Left lung (tissue), 14 donors: ENCODE measurements around the gene ZNF525. TPM values are rescaled to one million over a fixed set of nuclear protein-coding genes. Genes with fewer than 3 reads are reported as not detected.

Source experiments
- ATAC-seq: fragments of 200-7000 bp; cut with Tn5 transposase; one replicate; pipeline ENCODE4 v1.9.1; 2020; ENCODE audit warnings: moderate library complexity
- DNase-seq, 4 donors: peaks; one replicate each; pipeline ENCODE4 v3.0.0-alpha.2; 2013 to 2020
- H3K27ac ChIP-seq, 2 donors: fragments of 200-600 bp; sonication (generic) in 1 of 2; one replicate each; pipeline versions ENCODE4 v1.5.0 to v1.8.0; 2020 to 2021
- H3K27me3 ChIP-seq, 2 donors: fragments of 200-600 bp; sonication (generic) in 1 of 2; one replicate each; pipeline versions ENCODE4 v1.5.0 to v1.8.0; 2020 to 2021
- H3K36me3 ChIP-seq, 2 donors: fragments of 200-600 bp; sonication (generic) in 1 of 2; one replicate each; pipeline versions ENCODE4 v1.5.0 to v1.8.0; 2020 to 2021
- H3K4me1 ChIP-seq, 2 donors: fragments of 200-600 bp; one replicate each; pipeline ENCODE4 v1.8.0; 2021
- H3K4me3 ChIP-seq, 2 donors: fragments of 200-600 bp; sonication (generic) in 1 of 2; one replicate each; pipeline versions ENCODE4 v1.5.0 to v1.8.0; 2020 to 2021; ENCODE audit warnings: mild to moderate bottlenecking in 1 of 2
- H3K9me3 ChIP-seq, 2 donors: fragments of 200-600 bp; sonication (generic) in 1 of 2; one replicate each; pipeline versions ENCODE4 v1.5.0 to v1.8.0; 2020 to 2021
- CTCF ChIP-seq, 2 donors: fragments of 200-600 bp; sonication (generic) in 1 of 2; IDR thresholded peaks; one replicate each; pipeline versions ENCODE4 v1.5.0 to v1.8.0; 2021; ENCODE audit warnings: antibody characterized with exemption in 2 of 2
- intact Hi-C, 2 donors: fragments of 100-400 bp; cut with DNase I; formaldehyde crosslinking; loops; one replicate each; pipeline versions ENCODE4 v1.11.2 to v1.14.2; 2022
- long read RNA-seq, 12 donors: library from polyadenylated mRNA in 2 of 12; unstranded in 2 of 12; transcript quantifications; one replicate each; pipeline ENCODE4 v2.0.0 and lab custom pipeline, GENCODE V29; 2019 to 2026
- polyA plus RNA-seq, 6 donors: library from polyadenylated mRNA; unstranded; fragments of 120-200 nt; gene quantifications; one replicate each; pipeline ENCODE4 v1.2.1, GENCODE V29; 2013; ENCODE audit not compliant: insufficient read length in 6 of 6
- total RNA-seq, 2 donors: library from RNA; stranded (reverse); fragmentation: NEBNext Ultra II Directional; extraction: Animal tissue kit (Norgen Biotek cat#: 25700); gene quantifications; one replicate each; pipeline ENCODE4 v1.2.1, GENCODE V29; 2021
- donor health status: DM: no; HTN: yes; CAD: no.
- donor health status: DM: no; HTN: no; CAD: no.

The ZNF525 gene
- total RNA-seq = 10 to 100 TPM; 11.7 to 12.3 TPM
- polyA plus RNA-seq = 10 to 100 TPM; 11.4 to 16.0 (median 14.7) TPM
- long read RNA-seq, donor 1 = 0 reads
- long read RNA-seq, donor 2, partial matches to known transcripts = 12 of 13 reads
- long read RNA-seq, donor 2, other reads (novel, unspliced or antisense) = 0 of 13 reads
- long read RNA-seq, donor 3 = 0 reads
- long read RNA-seq, donor 4, partial matches to known transcripts = 0 of 1 reads
- long read RNA-seq, donor 4, other reads (novel, unspliced or antisense) = 1 of 1 reads
- long read RNA-seq, donor 5, partial matches to known transcripts = 0 of 2 reads
- long read RNA-seq, donor 5, other reads (novel, unspliced or antisense) = 0 of 2 reads
- long read RNA-seq, donor 6, partial matches to known transcripts = 0 of 1 reads
- long read RNA-seq, donor 6, other reads (novel, unspliced or antisense) = 0 of 1 reads
- long read RNA-seq, donor 7 = 0 reads
- long read RNA-seq, donor 8, partial matches to known transcripts = 0 of 3 reads
- long read RNA-seq, donor 8, other reads (novel, unspliced or antisense) = 0 of 3 reads
- long read RNA-seq, donor 9 = 0 reads
- long read RNA-seq, donor 10, partial matches to known transcripts = 0 of 1 reads
- long read RNA-seq, donor 10, other reads (novel, unspliced or antisense) = 1 of 1 reads
- long read RNA-seq, donor 11 = 0 reads
- long read RNA-seq, donor 12, partial matches to known transcripts = 15 of 15 reads
- long read RNA-seq, donor 12, other reads (novel, unspliced or antisense) = 0 of 15 reads

- TF ChIP-seq CTCF (IDR thresholded peaks at IDR 0.05) = peak; percentile 28 to 47
- intact Hi-C loops = no loop called here
- Histone ChIP-seq H3K27ac (peak within 1 kb of the TSS; percentile 41 to 47), H3K4me3 (peak within 1 kb of the TSS; percentile 53 to 54), H3K36me3 (no peaks in the 10 kb centered on the region), H3K27me3 (no peaks in the 10 kb centered on the region), H3K4me1 (peaks cover 0 to 7% of the 10 kb centered on the region in 2 donors), H3K9me3 (peaks cover 0 to 4% of the 10 kb centered on the region in 2 donors)
- DNase-seq = peak; percentile 82 to 99 (median 92)
- peak; percentile 100 for ATAC-seq
Measured at GRCh38 chr19:53365134-53365898, at the start of gene ZNF525. ZNF525 (plus strand) TSS chr19:53365705; CDS start chr19:53372282, 6,577 bp downstream.

- Histone ChIP-seq H3K4me1 (peaks cover 0 to 7% of the 10 kb centered on the region in 2 donors), H3K9me3 (peaks cover 0 to 61% of the 10 kb centered on the region in 2 donors), H3K4me3 (no peak overlapping the region), H3K27ac (no peak overlapping the region), H3K36me3 (no peaks in the 10 kb centered on the region), H3K27me3 (peaks cover 0 to 18% of the 10 kb centered on the region in 2 donors)
- ATAC-seq (no peak), DNase-seq (peak in 1 of 4 donors; percentile 37)
- intact Hi-C loops = no loop called here
- no peak for TF ChIP-seq CTCF (IDR thresholded peaks at IDR 0.05)
Measured at GRCh38 chr19:53328967-53329366, 36.5 kb upstream of the ZNF525 start.

GRCh38 chr19:53332484-53332883 lies 33.0 kb upstream of the ZNF525 start:
- intact Hi-C loops = no loop called here
- H3K27me3 ChIP-seq = peaks cover 0 to 4% of the 10 kb centered on the region in 2 donors
- ATAC-seq (no peak), DNase-seq (peak in 1 of 4 donors; percentile 6)
- peak overlapping the region; percentile 66 to 67 for H3K4me3 ChIP-seq
- H3K9me3 ChIP-seq = peaks cover 0 to 34% of the 10 kb centered on the region in 2 donors
- TF ChIP-seq CTCF (IDR thresholded peaks at IDR 0.05) = no peak
- H3K36me3 ChIP-seq = peaks cover 0 to 4% of the 10 kb centered on the region in 2 donors
- H3K27ac ChIP-seq = no peak overlapping the region
- peaks cover 0 to 21% of the 10 kb centered on the region in 2 donors for H3K4me1 ChIP-seq

GRCh38 chr19:53333066-53333462 lies 32.4 kb upstream of the ZNF525 start:
- peak overlapping the region; percentile 61 to 69 for H3K27ac ChIP-seq
- H3K4me3 ChIP-seq = peak overlapping the region; percentile 66 to 67
- peaks cover 0 to 4% of the 10 kb centered on the region in 2 donors for H3K27me3 ChIP-seq
- peaks cover 0 to 21% of the 10 kb centered on the region in 2 donors for H3K4me1 ChIP-seq
- peaks cover 0 to 31% of the 10 kb centered on the region in 2 donors for H3K9me3 ChIP-seq
- ATAC-seq (peak; percentile 57), DNase-seq (peak in 3 of 4 donors; percentile 48 to 85 (median 56))
- peaks cover 0 to 10% of the 10 kb centered on the region in 2 donors for H3K36me3 ChIP-seq
- intact Hi-C loops = no loop called here
- no peak for TF ChIP-seq CTCF (IDR thresholded peaks at IDR 0.05)
